Measurements from ENCODE around the gene JADE1. TPM values are rescaled to one million over a fixed set of nuclear protein-coding genes. Genes with fewer than 3 reads are reported as not detected.

Gene JADE1
- total and polyA plus RNA-seq, 9 of the 15 experiments (the other 6 are each of a cell fraction or from before 2014, with no cell fraction given) = 8.3 to 37.9 (median 24.4) TPM

- Histone ChIP-seq H3K4me1 (replicated peaks in 1 of 2; ENCODE audit: control insufficient read depth in 2 of 2, insufficient read depth in 2 of 2, low read length in 2 of 2) (no peaks in the 10 kb centered on the region), H3K4me2 (ENCODE audit: insufficient read depth, low read length) (no peak overlapping the region), H3K9me3 (replicated peaks; ENCODE audit: control insufficient read depth, insufficient read depth, low read depth, low read length) (no peaks in the 10 kb centered on the region), H3K9ac (ENCODE audit: insufficient read depth in 1 of 2, low read depth in 2 of 2, low read length in 2 of 2) (no peak overlapping the region), H3K9me1 (ENCODE audit: control insufficient read depth, insufficient read depth, low read length) (no peaks in the 10 kb centered on the region), H4K20me1 (replicated peaks; ENCODE audit: control insufficient read depth, insufficient read depth, low read length) (no peaks in the 10 kb centered on the region), H3K27ac (ENCODE audit: extremely low read depth, low read depth, low read length) (no peak overlapping the region), H3K79me2 (ENCODE audit: control insufficient read depth, insufficient read depth, low read length) (peaks cover 3% of the 10 kb centered on the region; the same call in 1 of the 3 replicates), H3K27me3 (ENCODE audit: control insufficient read depth in 2 of 2, insufficient read depth in 2 of 2, low read length in 2 of 2) (no peaks in the 10 kb centered on the region), H3K4me3 (no peak overlapping the region), H2AFZ (ENCODE audit: low read depth, low read length) (no peak overlapping the region), H3K36me3 (ENCODE audit: control insufficient read depth, insufficient read depth, low read length) (peaks cover 99% of the 10 kb centered on the region)
- intact Hi-C loops (cut with micrococcal nuclease) = no loop called here
- in situ Hi-C loops (cut with MboI) = loop anchor here (25.0 kb wide), 1 partner anchor 666 kb away; no protein-coding TSS in a partner anchor
- BruUV-seq (replicated peaks) = no TSS peak
- ATAC-seq (no peak), FAIRE-seq (no peak), DNase-seq (ENCODE audit: extremely low read depth in 1 of 4, low spot score in 3 of 4) (no peak)
- ChIA-PET POLR2A (no interaction called here), CTCF (ENCODE audit: low intra/inter-chr PET ratio) (no interaction called here)
- 86% methylated on average over 5 of the region's 5 CpGs for WGBS (ENCODE audit: insufficient coverage, low coverage, missing lambda C conversion rate)
- TF ChIP-seq ZMIZ1 (IDR thresholded peaks at IDR 0.05; ENCODE audit: low read depth in 2 of 2, low read length in 2 of 2) = no peak
These were observed 44.2 kb downstream of the JADE1 start for GRCh38 chr4:128853741-128854140.

- Histone ChIP-seq H3K4me3 (no peak overlapping the region), H3K27me3 (ENCODE audit: control insufficient read depth in 2 of 2, insufficient read depth in 2 of 2, low read length in 2 of 2) (no peaks in the 10 kb centered on the region), H3K4me2 (ENCODE audit: insufficient read depth, low read length) (no peak overlapping the region), H3K4me1 (replicated peaks in 1 of 2; ENCODE audit: control insufficient read depth in 2 of 2, insufficient read depth in 2 of 2, low read length in 2 of 2) (no peaks in the 10 kb centered on the region), H3K79me2 (ENCODE audit: control insufficient read depth, insufficient read depth, low read length) (peaks cover 3% of the 10 kb centered on the region; the same call in 1 of the 3 replicates), H3K9me3 (replicated peaks; ENCODE audit: control insufficient read depth, insufficient read depth, low read depth, low read length) (no peaks in the 10 kb centered on the region), H4K20me1 (replicated peaks; ENCODE audit: control insufficient read depth, insufficient read depth, low read length) (no peaks in the 10 kb centered on the region; the same call in 1 of the 2 replicates), H2AFZ (ENCODE audit: low read depth, low read length) (no peak overlapping the region), H3K9me1 (ENCODE audit: control insufficient read depth, insufficient read depth, low read length) (no peaks in the 10 kb centered on the region), H3K27ac (ENCODE audit: extremely low read depth, low read depth, low read length) (no peak overlapping the region), H3K36me3 (ENCODE audit: control insufficient read depth, insufficient read depth, low read length) (peaks cover 99% of the 10 kb centered on the region), H3K9ac (ENCODE audit: insufficient read depth in 1 of 2, low read depth in 2 of 2, low read length in 2 of 2) (no peak overlapping the region)
- in situ Hi-C loops (cut with MboI) (loop anchor here (25.0 kb wide), 1 partner anchor 667 kb away; no protein-coding TSS in a partner anchor), intact Hi-C loops (cut with micrococcal nuclease) (no loop called here)
- DNase-seq (ENCODE audit: extremely low read depth in 1 of 4, low spot score in 3 of 4) = no peak
- WGBS (ENCODE audit: insufficient coverage, low coverage, missing lambda C conversion rate) = 87% methylated on average over 6 of the region's 6 CpGs
- CTCF ChIA-PET (ENCODE audit: low intra/inter-chr PET ratio) = no interaction called here
- ATAC-seq = no peak
- no TSS peak for BruUV-seq (replicated peaks)
- FAIRE-seq = peak; percentile 63
- POLR2A ChIA-PET = no interaction called here
- TF ChIP-seq ZBTB26 (CRISPR knock-in tag; IDR thresholded peaks at IDR 0.05) = no peak
- no peak for TF ChIP-seq ZNF79 (CRISPR knock-in tag; IDR thresholded peaks at IDR 0.05; ENCODE audit: low read depth)
- no peak for TF ChIP-seq HDAC2 (IDR thresholded peaks at IDR 0.05)
- no peak for TF ChIP-seq SNIP1 (IDR thresholded peaks at IDR 0.05; ENCODE audit: low read depth)
- TF ChIP-seq ZBTB12 (CRISPR knock-in tag; IDR thresholded peaks at IDR 0.05) = no peak
- no peak for TF ChIP-seq TARDBP (IDR thresholded peaks at IDR 0.05)
- no peak for TF ChIP-seq ERF (CRISPR knock-in tag; IDR thresholded peaks at IDR 0.05)
- TF ChIP-seq ZFP91 (CRISPR knock-in tag; IDR thresholded peaks at IDR 0.05) = no peak
These were observed 44.9 kb downstream of the JADE1 start for GRCh38 chr4:128854433-128854832.

Measured in K562 (cell line).